Chondrocyte (in vitro differentiated cells): ENCODE data around the gene CENPS. TPM values are rescaled to one million over a fixed set of nuclear protein-coding genes. Genes with fewer than 3 reads are reported as not detected.
"Not testable (repeated sequence)": the region's sequence is repeated elsewhere in the genome, so short reads cannot be mapped to it uniquely, and the experiment has no call there.

Source experiments
- DNase-seq: peaks from one replicate; pipeline ENCODE4 v3.0.0; 2021; ENCODE audit warnings: mixed read lengths, low spot score
- H3K27ac Mint-ChIP-seq: one replicate; pipeline ENCODE4 v1.8.0; 2021; ENCODE audit warnings: mild to moderate bottlenecking, moderate library complexity, mixed read lengths; ENCODE audit not compliant: unreplicated experiment
- H3K27me3 Mint-ChIP-seq: 2 replicates; pipeline ENCODE4 v1.8.0; 2021; ENCODE audit warnings: low read depth, mixed read lengths
- H3K36me3 Mint-ChIP-seq: 2 replicates; pipeline ENCODE4 v1.8.0; 2021; ENCODE audit warnings: low read depth, mixed read lengths
- H3K4me1 Mint-ChIP-seq: 2 replicates; pipeline ENCODE4 v1.8.0; 2021; ENCODE audit warnings: low read depth, mild to moderate bottlenecking, mixed read lengths
- H3K4me3 Mint-ChIP-seq: one replicate; pipeline ENCODE4 v1.8.0; 2021; ENCODE audit warnings: mild to moderate bottlenecking, moderate library complexity, mixed read lengths; ENCODE audit not compliant: unreplicated experiment
- H3K9me3 Mint-ChIP-seq: 2 replicates; pipeline ENCODE4 v1.8.0; 2021; ENCODE audit warnings: low read depth, mixed read lengths
- CTCF ChIP-seq: fragments of 200-600 bp; sonication (generic); IDR thresholded peaks from 2 replicates; pipeline ENCODE4 v1.5.0; 2021; ENCODE audit warnings: antibody characterized with exemption, mild to moderate bottlenecking, moderate library complexity
- total RNA-seq: library from RNA; stranded (reverse); gene quantifications from 3 replicates; pipeline ENCODE4 v1.2.1, GENCODE V29; 2021

The CENPS gene
- total RNA-seq, 1 donor from 2014 or later: 11.3 TPM

- DNase-seq: no peak
- Mint-ChIP-seq H3K4me3 (peak overlapping the region; percentile 10), H3K36me3 (no peaks in the 10 kb centered on the region), H3K9me3 (no peaks in the 10 kb centered on the region), H3K4me1 (peaks cover 18% of the 10 kb centered on the region), H3K27me3 (no peaks in the 10 kb centered on the region), H3K27ac (no peak overlapping the region)
- no peak for TF ChIP-seq CTCF
Measured at GRCh38 chr1:10451287-10451686, 21.1 kb downstream of the CENPS start.

- Mint-ChIP-seq H3K4me1 (peaks cover 25% of the 10 kb centered on the region), H3K27me3 (no peaks in the 10 kb centered on the region), H3K27ac (peak overlapping the region; percentile 41)
Measured at GRCh38 chr1:10456048-10456447, 25.8 kb downstream of the CENPS start.

GRCh38 chr1:10456661-10457060 lies 26.4 kb downstream of the CENPS start:
- no peaks in the 10 kb centered on the region for H3K27me3 Mint-ChIP-seq
- no peak overlapping the region for H3K27ac Mint-ChIP-seq
- no peak for TF ChIP-seq CTCF
- no peaks in the 10 kb centered on the region for H3K9me3 Mint-ChIP-seq
- peaks cover 19% of the 10 kb centered on the region for H3K4me1 Mint-ChIP-seq
- H3K4me3 Mint-ChIP-seq: no peak overlapping the region
- no peak for DNase-seq
- peaks cover 2% of the 10 kb centered on the region for H3K36me3 Mint-ChIP-seq

More at GRCh38 chr1:10456048-10456447, 25.8 kb downstream of the CENPS start:
- no peak for TF ChIP-seq CTCF
- H3K4me3 Mint-ChIP-seq: no peak overlapping the region
- H3K36me3 Mint-ChIP-seq: no peaks in the 10 kb centered on the region
- H3K9me3 Mint-ChIP-seq: no peaks in the 10 kb centered on the region
- no peak for DNase-seq

DNA sequence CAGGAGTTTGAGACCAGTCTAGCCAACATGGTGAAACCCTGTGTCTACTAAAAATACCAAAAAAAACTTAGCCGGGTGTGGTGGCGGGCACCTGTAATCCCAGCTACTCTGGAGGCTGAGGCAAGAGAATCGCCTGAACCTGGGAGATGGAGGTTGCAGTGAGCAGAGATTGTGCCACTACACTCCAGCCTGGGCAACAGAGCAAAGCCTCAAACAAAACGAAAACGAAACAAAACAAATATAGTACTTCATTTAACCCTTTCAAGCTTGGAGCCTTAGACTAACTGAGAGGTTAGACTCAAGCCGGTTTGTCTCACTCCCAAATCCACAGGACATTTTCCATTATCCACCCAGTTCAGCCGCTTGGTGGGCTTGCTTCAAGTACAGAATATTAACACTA lies 27.2 kb downstream of the CENPS start:
- H3K36me3 Mint-ChIP-seq, H3K27ac Mint-ChIP-seq, H3K9me3 Mint-ChIP-seq, H3K27me3 Mint-ChIP-seq, DNase-seq, H3K4me3 Mint-ChIP-seq: not testable (repeated sequence)
- peaks cover 15% of the 10 kb centered on the region for H3K4me1 Mint-ChIP-seq

GRCh38 chr1:10457875-10458274 lies 27.6 kb downstream of the CENPS start:
- Mint-ChIP-seq H3K9me3 (no peaks in the 10 kb centered on the region), H3K36me3 (peaks cover 5% of the 10 kb centered on the region), H3K4me1 (peaks cover 15% of the 10 kb centered on the region), H3K27ac (no peak overlapping the region), H3K4me3 (no peak overlapping the region), H3K27me3 (no peaks in the 10 kb centered on the region)
- DNase-seq: peak; percentile 26
- no peak for TF ChIP-seq CTCF

GRCh38 chr1:10459184-10459583 lies 29.0 kb downstream of the CENPS start:
- Mint-ChIP-seq H3K36me3 (peaks cover 15% of the 10 kb centered on the region), H3K4me3 (no peak overlapping the region), H3K4me1 (peaks cover 15% of the 10 kb centered on the region), H3K27me3 (no peaks in the 10 kb centered on the region), H3K9me3 (no peaks in the 10 kb centered on the region), H3K27ac (peak overlapping the region; percentile 73)
- TF ChIP-seq CTCF: no peak
- no peak for DNase-seq
